HG03066 (cell line): ENCODE results near the gene KNOP1.

Source experiments
- ATAC-seq: cut with Tn5 transposase; IDR thresholded peaks from one replicate; pipeline ENCODE4 v1.9.1; 2021; ENCODE audit warnings: low read depth; ENCODE audit not compliant: unreplicated experiment

The KNOP1 gene, protein sequence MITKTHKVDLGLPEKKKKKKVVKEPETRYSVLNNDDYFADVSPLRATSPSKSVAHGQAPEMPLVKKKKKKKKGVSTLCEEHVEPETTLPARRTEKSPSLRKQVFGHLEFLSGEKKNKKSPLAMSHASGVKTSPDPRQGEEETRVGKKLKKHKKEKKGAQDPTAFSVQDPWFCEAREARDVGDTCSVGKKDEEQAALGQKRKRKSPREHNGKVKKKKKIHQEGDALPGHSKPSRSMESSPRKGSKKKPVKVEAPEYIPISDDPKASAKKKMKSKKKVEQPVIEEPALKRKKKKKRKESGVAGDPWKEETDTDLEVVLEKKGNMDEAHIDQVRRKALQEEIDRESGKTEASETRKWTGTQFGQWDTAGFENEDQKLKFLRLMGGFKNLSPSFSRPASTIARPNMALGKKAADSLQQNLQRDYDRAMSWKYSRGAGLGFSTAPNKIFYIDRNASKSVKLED

DNA sequence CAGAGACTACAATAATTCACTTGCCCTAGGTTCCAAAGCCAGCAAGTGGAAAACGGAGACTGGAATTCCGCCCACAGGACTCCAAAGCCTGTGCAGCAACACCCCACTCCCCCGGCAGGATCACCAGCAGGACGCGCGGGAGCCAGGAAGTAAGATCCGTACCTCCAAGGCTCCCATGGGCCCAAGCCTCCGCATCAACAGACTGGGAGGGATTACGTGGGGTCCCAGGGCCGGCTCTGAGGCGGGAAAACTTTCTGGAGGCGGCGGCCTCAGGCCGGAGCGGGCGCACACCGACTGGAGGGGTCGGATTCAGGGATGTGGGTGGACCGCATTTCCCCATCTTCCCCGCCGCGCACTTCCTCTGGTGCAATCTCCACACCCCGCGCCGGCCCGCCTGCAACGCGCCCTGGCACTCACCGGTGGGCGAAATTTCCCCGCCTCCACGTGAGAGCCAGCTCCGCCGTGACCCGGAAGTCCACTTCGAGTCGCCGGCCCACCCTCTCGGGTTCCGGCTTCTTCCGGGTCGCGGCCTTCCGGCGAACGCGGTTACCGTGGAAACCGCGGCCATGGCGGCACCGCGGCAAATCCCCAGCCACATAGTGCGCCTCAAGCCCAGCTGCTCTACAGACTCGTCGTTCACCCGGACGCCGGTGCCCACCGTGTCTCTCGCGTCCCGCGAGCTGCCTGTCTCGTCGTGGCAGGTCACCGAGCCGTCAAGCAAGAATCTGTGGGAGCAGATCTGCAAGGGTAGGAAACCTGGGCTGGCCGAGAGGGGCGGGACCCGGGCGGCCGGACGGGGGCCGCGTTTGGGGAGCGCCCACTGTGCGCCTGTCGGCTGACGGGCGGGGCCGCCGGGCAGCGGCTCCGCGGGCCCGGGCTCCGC lies at the start of gene KNOP1, which contains the start of gene IQCK:
TSS of gene KNOP1 (minus strand) at position 487 of the 883 bp plus-strand sequence. CDS start 3,192 bp downstream, outside the sequence.
TSS of gene IQCK (plus strand) at position 531 of the 883 bp plus-strand sequence. CDS start at position 567, 36 bp downstream.
- ATAC-seq: peak; percentile 91

DNA sequence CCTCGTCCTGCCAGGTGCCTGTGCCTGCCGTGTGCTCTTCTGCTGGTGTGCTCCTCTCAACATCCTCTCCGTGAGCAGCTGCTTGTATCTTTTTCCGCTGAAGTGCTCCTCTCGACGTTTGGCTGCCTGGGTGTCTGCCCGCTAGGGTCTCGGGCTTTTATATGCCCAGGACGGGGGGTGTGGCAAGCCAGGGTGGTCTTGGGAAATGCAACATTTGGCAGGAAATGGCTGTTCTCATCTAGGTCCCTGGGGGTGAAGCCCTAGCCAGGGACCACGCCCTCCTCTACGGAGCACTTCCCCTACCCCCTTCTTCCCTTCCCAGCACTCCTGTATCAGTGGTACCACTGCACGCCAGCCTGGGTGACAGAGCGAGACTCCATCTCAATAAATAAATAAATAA lies 49.5 kb upstream of the KNOP1 start:
- no peak for ATAC-seq

DNA sequence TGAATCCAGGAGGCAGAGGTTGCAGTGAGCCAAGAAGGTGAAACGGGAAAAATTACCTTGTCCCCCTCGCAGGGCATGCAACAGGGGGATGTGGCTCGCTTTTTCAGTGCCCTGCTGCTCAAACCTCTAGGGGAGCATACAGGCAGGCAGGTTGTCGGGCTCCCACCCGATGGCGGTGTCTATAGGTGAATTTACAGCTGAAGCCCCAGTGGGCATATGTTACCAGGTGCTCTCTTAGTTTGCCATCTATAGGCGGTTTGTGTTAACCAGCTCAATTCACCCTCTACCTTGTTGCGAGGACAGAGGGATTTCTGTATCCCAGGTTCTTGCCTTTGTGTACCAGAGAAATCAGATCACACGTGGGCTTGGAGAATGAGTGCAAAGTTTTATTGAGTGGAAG lies 49.0 kb upstream of the KNOP1 start:
- ATAC-seq: no peak

GRCh38 chr16:19766554-19766884 lies 48.5 kb upstream of the KNOP1 start:
- no peak for ATAC-seq

DNA sequence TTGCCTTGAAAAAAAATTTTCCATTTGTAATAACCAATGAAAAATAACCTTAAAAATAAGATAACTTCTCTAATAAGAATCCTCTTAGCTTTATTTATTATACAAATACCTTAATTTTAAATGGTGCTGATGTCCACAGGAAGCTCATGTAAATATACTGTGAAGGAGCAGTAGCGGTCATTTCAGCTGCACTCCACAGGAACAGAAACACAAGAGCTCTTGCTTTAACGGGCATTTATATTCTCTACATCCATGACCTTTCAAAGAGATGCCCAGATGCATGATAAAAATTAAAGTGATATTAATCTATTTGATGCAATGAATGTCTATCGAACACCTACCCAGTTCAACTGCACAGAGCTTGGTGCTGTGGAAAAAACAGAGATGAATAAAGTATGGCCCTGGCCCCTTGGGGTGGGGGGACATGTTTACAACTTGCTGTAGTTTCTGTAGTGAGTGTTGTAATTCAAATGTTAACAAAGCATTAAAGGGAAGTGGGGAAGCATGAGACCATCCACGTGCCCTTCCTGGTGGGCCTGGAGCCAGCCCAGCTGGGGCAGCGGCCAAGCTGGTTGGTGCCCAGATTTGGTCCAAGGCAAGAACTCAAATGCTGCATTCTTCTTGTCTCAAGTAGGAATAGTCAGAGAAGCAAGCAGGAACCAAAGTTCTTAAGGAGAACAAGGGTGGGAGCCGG lies 48.0 kb upstream of the KNOP1 start:
- ATAC-seq: no peak

GRCh38 chr16:19760356-19761060 lies 42.5 kb upstream of the KNOP1 start:
- no peak for ATAC-seq

- ATAC-seq: no peak
These were observed 40.0 kb upstream of the KNOP1 start for GRCh38 chr16:19757762-19758595.

DNA sequence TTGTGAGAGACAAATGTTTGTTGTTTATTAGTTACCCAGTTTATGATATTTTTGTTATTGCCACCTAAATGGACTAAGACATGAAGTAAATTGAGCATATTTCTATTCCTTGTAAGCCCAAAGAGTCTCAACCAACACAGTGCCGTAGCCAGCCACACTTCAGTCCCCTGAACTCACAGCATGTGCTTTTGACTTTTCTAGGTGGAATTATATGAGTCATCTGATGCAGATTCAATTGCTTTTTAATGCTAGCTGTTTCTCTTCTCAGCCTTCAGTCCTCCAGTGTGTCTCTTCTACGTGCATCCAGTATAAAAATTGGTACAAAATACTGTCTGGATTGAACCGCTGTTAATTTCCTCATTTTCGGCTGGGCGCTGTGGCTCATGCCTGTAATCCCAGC lies 39.0 kb upstream of the KNOP1 start:
- ATAC-seq: no peak

GRCh38 chr16:19755268-19755667 lies 37.2 kb upstream of the KNOP1 start:
- no peak for ATAC-seq

GRCh38 chr16:19754644-19755036 lies 36.6 kb upstream of the KNOP1 start:
- no peak for ATAC-seq

DNA sequence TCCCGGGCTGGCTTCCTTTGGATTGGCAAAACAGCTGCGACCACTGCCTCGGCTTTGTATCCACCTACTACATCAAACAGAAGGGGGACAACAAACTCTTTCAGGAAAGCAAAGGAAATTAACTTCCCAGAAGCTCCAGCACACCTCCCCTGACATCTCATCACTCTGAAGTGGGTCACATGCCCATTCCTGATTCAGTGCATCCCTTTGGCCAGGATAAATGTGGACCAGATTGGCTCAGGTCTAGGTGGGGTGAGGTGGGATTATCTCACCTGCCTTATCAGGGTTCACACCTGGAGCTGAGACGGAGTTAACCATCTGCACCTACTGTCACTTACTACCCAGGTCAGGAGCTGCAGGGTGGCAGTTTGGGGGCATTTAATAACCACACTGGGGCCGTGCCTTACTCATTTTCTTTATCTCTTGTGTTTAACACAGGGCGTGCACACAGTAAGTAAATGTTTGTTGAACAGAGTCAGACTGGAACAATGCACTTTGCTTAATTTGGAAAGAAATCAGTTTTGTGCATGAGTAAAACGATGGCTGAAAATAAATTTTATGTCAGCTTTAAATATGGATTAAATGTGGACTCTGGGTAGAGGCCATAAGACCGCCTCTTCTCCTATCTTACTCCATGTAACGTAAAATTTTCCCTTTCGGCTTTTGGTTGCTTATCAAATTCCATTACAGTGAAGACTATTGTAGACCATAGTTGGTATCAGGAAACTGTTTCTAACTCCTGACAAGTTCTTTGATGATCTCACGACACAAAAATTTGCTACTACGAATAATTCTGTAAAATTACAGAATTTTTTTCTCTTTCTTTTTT lies 36.0 kb upstream of the KNOP1 start:
- no peak for ATAC-seq

DNA sequence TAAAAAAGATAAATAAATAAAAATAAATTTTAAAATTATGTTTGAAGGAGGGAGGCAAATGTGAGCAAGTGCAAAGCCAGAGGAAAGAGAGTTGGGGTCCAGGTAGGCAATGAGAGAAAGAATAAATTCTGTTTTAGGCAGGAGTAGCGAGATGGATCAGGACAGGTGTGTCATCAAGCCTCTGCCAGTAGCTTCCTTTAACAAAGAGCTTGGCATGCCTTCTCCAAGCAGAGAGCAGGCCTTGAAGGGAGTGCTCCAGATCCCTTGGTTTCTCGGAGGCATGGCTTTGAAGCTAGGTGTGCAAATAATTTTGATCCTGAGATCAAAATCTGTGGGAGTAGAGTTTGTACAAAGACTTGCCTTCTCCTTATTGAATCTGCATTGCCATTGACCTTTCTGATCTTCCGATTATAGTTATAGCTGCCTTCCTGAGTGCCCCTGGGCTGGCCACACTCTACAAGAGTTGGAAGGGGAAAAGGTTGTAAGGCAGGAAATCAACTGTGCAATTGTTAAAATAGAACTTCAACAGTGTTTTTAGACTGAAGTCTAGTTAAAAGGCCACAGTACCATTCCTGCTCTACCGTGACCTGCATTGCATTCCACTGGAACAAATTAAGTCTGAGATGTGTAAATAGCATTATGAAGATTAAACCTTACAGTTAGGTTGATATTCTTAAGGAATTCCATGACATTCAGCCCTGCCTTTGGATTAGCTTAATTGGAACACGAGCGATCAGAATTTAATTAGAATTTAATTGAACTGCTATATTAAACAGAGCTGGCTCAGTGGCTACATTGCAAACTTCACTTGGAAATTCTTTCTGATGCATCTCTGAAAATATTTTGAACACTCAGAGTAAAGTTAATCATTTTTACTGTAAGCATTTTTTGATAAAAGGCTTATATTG lies 33.7 kb upstream of the KNOP1 start:
- no peak for ATAC-seq

- ATAC-seq: no peak
These were observed 31.6 kb upstream of the KNOP1 start for GRCh38 chr16:19749571-19750080.

DNA sequence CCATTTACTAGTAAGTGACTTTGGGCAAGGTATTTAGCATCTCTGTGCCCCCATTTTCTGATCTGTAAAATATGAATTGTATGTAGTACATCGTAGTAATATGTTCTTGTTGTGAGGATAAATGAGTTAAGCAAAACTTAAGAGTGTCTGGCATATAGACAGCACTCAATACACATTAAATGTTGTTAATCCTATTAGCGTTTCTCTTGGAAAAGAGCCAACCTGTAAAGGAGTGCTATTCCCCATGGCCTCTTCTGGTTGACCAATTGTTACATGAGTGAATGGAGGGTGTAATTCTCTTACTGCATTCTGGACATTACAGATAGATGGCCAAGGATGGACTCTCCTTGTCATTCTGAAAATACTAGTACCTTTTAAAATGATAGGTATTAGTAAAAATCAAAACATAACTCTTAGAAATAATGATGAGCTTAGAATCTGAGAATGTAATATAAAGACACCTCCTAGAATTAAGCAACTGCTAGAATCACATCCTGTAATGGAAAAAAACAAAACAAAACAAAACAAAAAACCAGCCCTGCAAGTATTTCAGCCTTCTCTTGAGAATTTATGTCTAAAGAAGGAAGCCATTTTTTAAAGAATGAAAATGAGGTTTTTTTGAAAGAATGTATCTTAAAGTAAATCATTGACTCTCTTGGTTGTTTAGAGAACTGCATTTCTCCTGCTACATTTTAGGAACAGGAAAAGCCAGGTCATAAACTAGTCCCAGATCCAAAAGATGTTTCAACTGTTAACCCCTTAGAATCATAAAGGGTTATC lies 30.6 kb upstream of the KNOP1 start:
- no peak for ATAC-seq

DNA sequence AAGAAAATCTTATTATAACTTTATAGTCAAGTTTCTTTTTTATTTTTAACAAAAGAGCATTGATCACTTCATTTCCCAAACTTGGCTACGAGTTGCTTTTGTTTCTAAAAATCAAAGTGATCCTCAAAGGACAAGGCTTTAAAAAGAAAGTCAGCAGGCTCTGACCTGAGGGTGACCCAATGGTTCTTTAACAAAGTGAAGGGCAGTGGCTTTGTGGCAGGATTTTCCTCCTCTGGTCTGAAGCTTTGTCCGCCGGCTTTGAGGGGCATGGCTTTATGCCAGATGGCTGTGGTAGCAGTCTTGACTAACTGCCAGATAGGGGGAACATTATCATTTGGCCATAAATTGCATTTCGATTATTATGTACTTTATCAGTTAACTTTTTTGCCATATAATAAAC lies 28.5 kb upstream of the KNOP1 start:
- ATAC-seq: no peak

DNA sequence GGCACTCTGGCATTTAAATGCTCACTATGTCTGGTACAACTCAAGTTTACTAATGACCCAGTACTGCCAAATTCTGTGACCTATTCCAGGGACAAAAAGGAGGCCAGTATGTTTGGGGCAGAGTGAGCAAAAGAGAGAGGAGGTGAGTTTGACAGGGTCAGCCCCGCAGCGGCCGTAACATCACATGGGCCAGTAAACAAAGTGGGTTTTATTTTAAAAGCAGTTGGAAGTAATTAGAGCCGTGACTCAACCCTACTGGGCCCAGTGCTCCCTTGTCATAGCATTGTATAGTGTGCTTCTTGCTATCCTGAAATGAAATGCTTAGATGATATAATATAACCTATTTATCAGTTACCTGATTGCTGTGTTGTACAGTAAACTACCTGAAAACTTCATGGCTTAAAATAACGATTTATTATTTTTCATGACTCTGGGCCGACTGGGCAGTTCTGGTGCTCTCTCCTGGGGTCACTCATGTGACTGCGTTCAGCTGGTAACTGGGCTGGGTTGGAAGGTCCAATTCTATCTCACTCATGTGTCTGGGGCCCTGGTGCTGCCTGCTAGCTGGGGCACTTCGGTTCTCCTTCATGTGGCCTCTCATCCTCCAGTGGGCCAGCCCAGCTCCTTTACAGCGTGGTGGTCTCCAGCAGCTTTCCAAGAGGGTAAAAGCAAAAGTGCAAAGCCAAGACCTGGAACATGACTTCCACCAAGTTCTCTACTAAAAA lies 27.4 kb upstream of the KNOP1 start:
- no peak for ATAC-seq
